NCI-H1092 (cell line): Measurements from ENCODE around the gene ADCK2.
"Not testable (repeated sequence)": the region's sequence is repeated elsewhere in the genome, so short reads cannot be mapped to it uniquely, and the experiment has no call there.

Source experiments
- DNase-seq: peaks from one replicate; lab custom pipeline; 2025; lab: John Stamatoyannopoulos, UW

The ADCK2 gene, protein sequence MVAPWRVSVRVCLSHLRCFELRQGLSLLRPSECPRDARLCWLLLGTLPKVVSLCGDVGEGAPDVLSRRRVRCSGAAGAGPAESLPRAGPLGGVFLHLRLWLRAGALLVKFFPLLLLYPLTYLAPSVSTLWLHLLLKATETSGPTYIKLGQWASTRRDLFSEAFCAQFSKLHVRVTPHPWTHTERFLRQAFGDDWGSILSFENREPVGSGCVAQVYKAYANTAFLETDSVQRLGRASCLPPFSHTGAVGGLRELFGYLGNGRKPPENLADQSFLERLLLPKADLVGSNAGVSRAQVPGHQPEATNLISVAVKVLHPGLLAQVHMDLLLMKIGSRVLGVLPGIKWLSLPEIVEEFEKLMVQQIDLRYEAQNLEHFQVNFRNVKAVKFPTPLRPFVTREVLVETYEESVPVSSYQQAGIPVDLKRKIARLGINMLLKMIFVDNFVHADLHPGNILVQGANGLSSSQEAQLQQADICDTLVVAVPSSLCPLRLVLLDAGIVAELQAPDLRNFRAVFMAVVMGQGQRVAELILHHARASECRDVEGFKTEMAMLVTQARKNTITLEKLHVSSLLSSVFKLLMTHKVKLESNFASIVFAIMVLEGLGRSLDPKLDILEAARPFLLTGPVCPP

DNA sequence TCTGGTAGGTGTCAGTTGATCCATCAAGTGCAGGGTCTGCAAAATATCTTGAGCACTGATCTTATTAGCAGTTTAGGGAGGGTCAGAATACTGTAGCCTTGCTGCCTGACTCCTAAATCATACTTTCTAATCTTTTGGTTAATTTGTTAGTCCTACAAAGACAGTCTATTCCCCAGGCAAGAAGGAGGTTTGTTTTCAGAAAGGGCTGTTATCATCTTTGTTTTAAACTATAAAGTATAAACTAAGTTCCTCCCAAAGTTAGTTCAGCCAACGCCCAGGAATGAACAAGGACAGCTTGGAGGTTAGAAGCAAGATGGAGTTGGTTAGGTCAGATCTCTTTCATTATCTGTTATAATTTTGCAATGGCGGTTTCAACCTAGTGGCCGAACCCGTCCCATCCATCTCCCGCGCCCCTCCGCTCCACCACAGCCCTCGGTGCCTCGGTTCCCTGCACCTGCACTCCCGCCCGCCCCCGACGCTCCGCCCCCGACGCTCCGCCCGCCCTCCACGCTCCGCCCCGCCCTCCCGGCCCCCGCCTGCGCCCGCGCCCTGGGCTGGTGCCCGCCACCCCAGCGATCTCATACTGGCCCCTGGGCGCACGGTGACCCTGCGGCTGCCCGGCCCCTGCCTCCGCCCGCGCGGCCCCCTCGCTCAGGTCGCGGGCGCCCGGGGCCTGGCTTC lies at the start of gene ADCK2:
Gene ADCK2, plus strand, starts transcription at position 564 of the 681 bp plus-strand sequence. CDS start 386 bp downstream, outside the sequence.
- DNase-seq: peak; percentile 51

DNA sequence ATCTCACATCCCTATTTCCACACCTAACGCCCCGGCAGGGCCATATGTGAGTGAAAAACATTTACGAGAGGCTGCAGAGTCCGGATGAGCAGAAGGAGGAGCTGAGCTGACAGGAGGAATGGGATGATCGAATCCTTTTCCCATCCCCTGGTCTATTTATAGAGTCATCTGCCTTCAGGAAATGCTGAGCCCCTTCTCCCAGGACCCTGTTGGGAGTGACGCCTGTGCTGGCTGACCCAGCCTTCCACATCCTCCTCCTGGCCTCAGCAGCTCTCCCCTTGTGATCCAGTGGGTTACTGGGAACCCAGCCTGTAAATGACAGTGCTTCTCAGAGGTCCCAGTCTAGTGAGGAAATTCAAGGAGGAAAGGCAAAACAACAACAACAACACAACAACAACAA lies 48.8 kb upstream of the ADCK2 start:
- DNase-seq: no peak

DNA sequence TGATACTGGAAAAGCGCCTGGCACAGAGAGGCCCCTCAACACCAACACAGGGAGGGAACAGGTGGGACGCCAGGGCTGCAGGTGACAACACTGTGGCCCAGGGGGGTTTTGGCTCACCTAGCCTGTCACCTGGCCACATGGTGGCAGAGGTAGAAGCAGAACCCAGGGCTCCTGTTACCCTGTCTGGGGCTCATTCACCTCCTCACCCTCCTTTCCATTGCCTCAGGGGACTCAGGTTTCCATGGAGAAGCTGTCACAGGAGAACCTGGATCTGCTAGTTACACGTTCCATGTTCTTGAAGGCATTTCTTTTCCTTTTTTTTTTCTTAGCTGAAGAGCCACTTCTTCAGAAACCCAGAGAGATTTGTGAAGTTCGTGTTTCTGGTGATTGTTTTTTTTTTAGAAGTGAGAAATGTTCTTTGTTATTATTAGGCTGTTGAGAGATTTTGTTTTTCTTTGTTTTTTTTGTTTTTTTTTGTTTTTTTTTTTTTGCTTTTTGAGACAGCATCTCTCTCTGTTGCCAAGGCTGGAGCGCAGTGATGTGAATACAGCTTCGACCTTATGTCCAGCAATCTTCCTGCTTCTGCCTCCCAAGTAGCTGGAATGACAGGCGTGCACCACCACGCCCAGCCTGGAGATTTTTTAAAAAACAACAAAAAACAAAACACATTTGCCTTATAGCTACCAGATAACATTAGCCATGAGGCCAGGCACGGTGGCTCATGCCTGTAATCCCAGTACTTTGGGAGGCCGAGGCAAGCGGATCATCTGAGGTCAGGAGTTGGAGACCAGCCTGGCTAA lies 48.2 kb upstream of the ADCK2 start:
- no peak for DNase-seq

DNA sequence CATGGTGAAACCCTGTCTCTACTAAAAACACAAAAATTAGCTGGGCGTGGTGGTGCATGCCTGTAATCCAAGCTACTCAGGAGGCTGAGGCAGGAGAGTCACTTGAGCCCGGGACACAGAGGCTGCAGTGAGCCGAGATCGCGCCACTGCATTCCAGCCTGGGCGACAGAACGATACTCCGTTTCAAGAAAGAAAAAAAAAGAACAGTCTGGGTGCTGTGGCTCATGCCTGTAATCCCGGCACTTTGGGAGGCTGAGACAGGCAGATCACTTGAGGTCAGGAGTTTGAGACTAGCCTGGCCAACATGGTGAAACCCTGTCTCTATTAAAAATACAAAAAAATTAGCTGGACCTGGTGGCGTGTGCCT lies 47.6 kb upstream of the ADCK2 start:
- not testable (repeated sequence) for DNase-seq

DNA sequence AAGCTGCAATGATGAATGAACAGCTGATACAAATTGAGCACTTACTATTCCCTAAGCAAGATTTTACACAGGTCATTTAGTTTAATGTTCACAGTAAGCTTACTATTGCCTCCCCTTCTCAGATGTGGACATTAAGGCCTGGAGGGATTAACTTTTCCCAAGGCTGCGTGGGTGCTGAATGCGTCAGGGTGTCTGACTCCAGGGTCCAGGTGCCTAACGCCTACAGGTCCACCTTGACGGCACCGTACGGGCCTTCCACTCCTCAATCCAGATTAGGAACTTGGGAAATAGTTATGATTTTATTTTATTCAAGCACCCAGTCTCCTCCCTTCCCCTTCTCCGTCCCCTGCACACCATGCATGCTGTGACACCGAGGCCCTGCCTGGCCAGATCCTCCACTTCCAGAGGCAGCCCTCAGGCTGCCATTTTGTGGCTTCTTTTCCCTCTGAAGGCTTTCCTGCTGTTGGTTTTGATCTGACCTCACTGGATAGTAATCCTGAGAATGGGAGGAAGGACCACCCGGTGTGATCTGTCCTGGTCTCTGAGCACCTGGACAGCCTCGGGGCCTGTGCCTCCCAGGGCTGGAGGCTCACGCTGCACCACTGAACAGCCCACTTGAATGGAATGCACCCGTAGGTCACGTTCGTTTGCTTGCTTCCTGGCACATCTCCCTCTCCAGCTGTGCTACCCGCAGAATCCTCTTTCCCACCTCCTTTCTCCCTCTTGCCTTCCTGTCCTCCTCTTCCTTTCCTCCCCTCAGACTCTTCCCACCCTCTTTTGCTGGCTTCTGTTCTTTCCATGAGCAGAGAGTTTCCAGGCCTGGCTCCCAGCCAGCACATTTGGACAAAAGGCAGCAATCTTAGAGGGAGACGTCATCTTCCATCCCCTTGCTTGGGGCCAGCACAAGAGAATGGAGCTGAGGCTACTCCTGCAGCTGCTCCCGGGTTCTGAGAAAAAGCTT lies 46.6 kb upstream of the ADCK2 start:
- DNase-seq: no peak

DNA sequence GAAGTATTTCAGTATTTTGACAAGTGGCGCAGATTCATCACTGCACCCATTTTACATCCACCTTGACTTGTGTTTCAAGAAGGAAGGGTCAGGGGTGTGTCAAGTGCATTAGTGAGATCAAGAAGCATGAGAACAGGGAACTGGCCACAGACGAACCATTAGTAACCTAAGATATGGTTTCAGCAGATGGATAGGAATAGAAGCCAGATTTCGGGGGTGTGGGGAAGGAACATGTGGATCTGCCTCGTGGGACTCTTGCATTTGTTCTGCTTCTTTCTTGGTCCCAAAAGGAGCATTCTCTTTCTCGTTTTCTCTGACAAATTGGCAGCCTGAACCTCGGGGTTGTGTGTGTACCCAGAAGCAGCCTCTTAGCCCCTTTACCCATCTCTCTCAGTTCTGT lies 41.7 kb upstream of the ADCK2 start:
- DNase-seq: no peak

DNA sequence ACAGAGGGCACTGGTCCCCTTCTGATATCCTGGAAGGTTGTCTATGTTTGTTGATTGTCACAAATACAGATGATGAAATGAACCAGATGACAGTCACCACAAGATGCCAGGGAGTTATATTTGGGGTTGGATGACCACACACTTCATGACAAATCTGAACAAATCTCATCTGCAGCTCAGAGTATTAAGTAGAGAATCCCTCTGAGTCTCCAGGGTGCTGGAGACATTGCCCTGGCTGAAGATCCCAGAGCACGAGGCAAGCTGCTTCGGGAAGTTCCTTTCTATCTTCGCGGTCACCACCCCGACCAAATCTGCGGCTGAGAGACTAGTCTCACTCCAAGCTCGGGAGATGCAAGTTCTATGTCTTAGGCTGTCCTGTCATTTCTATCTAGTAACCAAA lies 41.1 kb upstream of the ADCK2 start:
- DNase-seq: no peak

DNA sequence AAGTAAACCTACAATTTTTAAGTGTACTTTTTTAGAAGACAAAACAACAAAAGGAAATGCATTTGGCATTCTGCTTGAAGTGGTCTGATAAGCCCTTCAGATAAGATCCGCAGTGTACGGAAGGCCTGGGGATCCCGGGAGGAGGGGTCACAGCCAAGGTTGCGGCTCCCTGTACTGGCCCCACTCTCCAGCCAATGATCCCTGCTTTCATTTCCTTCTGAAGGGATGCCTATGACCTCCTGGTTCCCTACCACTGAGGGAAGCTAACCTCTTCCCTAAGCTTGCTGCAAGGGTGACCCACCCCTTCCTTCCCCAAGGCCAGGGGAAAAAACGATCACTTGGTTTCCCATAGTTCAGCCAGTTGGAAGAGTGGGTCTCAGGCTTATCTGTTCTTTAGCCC lies 37.4 kb upstream of the ADCK2 start:
- DNase-seq: no peak

DNA sequence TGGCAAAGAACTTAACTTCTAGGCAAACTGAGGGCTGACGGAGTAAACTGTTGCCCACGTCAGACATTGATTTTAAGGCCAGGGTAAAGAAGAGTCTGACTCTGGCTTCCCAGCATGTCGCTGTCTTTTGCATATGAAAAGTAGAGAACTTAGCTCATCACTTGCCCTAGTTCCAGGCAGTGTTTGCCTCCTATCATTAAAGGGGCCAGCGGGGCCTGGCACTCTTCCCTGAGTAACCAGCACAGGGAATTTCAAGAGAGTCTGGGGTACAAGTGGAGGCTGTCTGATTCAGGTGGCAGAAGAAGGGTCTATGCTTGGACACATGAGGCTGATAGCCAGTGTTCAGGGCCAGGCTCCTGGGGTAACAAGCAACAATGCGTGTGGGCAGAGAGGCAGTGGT lies 36.9 kb upstream of the ADCK2 start:
- DNase-seq: no peak

DNA sequence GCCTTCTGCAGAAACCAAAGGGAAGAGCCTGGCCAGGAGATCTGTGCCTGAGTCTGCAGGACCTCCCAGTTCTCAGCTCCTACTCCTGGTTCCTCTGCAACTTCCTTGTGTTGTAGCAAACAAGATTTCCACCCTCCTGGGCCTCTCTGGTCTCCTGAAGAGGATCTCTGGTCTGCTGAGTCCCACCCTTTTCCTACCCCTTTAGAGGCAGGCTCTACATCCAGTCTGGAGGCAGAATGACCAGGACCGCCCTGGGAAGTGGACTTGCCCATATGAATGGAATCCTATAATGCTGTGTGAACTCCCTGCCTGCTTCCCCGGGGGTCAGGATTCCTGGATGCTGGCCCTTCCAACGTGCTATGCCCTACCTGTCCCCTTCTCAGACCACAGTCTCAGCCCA lies 35.3 kb upstream of the ADCK2 start:
- DNase-seq: no peak

DNA sequence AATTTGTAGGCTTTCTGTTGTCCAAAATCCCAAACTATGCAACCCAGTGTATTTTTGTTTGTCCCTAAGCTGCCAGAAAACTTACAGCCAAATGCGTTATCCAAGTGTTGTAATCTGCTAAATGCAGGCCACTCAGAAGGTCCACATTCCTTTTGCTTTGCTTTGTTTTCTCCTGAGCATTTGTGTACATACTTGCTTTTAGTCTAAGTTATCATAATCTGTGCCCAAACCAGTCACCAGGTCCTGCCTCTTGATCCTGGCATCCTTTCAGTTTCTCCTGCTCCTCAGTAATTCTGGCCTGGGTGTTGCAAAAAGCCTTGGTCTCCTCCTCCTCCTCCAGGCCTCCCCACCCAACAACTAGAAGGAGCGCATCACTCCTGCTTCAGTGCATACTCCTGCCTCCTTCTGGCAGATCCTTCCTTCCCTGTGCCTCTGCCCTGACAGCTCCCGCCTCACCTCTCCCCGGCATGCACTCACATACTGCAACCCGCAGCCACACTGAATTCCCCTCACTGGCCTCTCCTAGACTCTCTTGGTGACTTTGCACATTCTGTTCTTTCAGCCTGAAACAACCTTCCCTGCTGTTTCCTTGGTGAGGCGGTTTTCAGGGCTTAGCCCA lies 34.5 kb upstream of the ADCK2 start:
- no peak for DNase-seq

DNA sequence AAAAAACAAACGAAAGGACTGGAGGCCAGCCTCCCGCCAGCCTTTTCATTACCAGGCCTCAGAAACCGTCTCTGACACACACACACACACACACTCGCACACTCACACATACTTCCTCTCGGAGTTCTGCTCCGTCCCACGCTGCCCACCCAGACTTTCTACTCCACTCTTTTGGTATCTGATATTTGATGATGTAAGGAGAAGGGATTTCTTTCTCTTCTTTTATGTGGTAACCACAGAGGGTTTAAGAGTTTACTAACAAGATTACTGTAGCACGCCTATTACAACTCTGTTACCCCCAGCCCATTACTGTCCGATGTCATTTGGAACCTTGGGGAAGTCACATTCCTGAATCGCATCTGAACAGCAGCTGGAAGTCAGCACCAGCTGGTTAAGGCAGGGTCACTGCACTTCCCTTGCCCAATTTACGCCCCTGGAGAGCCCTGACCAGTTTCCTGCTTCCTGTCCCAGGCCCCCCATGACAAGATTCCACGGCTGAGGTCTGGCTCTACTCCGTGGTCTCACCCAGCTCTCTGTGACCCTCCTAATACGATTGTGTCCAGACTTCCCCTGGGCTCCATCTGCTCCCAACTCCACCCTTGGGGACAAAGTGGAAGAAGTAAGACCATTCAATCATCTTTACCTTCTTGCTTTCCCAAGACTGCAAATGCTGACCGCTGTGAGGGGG lies 33.2 kb upstream of the ADCK2 start:
- no peak for DNase-seq

DNA sequence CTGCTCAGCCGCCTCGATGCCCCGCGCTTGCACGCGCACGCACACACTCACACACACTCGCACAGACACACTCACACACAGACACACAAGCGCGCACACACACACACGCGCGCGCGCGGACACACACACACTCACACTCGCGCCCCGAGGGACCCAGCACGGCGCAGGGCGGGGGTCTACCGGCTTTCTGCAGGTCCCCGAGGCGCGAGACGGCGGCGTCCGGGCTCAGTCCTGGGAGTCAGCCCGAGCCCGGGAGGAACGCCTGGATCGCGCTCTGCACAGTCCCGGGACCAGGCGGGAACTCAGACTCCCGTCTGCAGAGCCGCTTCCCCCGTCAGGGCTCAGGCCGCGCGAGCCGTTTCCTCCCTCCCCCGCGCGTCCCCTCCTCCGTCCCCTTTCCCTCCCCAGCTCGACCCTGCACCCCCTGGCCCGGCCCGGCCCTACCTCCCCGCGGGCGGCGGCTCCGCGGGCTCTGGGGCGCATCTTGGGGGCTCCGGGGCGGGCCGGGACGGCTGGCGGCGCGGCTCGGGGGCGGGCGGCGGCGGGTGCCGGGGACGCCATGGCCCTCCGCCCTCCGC lies 32.6 kb upstream of the ADCK2 start:
- peak; percentile 16 for DNase-seq

DNA sequence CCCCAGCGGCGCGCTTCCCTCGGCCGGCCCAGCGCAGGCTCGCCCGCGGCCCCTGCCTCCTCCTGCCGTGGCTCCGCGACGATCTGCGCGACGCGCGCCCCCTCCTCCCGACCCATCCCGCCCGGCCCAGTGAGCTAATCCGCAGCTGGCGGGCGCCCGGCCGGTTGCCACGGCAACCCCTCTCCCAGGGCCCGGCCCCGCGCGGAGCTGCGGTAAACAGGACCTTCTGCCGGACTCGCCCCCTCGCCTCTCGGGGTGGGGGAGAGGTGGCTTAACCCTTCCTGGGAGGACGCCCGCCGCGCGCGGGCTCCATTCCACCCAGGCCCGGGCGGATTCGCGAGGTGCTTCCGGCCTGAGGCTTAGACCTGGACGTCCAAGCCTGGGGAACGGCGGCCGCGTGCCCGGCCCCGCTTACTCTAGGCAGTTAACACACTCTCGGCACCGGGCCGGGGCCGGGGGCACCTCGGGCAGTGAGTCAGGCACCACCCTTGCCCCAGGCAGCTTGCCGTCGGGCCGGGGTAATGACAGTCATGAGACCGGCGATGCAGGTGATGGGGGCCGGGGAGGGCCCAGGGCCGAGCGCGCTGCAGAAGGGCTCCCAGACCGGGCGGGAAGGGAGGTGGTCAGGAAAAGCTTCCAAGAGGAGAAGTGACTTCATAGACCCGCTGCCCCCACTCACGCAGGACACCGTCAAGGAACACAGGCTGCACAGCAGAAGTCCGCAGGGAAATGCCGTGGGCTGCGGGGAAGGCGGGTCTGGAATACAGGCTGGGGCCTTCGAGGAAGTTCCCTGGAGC lies 31.8 kb upstream of the ADCK2 start, which contains the start of gene DENND2A:
Gene DENND2A, minus strand, starts transcription at position 87 of the 797 bp plus-strand sequence. CDS start 38,416 bp downstream, outside the sequence.
- DNase-seq: peak; percentile 79

DNA sequence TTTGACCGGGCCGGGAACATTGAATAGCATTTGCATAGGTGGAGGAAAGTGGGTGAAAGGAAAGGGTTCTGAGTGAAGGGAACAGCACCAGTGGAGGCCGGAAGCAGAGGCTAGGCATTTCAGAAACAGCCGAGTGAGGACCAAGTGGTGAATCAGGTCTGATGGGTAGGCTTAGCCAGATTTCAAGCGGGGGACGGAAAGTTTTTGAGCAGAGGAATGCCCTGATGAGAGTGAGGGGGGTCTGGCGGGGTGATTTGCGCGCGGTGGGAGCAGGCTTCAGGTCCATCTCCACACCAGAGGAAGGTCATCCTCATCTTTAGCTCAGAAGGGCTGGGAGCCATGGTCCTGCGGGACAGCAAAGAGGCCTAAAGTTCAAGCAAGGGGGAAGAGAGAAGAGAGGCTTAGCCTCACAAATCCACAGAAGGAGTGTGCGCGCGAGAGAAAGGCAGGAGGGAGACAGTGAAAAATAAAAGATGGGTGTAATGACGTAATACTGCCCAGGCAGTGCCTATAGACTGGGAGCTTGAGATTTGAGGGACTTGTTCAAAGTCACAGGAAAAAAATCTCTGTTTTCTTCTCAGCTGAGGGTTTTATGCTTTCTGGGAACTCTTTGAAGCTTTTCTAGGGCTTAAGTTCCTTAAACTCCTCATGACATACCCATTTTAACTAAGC lies 31.1 kb upstream of the ADCK2 start:
- DNase-seq: no peak

DNA sequence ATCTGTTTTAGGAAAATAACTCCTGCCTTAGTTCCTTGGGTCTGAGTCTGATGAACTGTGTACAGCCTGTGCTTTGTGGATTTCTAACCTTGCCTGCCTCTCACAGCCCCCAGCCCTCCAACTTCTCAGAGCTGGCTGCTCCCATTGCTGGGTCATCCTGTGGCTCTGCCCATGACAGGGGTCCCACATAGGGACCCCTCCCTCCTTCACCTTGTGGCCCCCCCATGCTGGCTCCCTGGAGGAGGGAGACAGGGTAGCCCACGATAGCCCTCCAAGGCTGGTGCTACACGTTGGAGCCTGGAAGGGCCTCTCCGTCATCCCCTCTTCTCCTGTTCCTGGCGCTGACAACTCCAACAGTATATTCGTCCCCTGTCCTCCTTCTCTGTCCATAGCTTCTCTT lies 29.3 kb upstream of the ADCK2 start:
- no peak for DNase-seq

DNA sequence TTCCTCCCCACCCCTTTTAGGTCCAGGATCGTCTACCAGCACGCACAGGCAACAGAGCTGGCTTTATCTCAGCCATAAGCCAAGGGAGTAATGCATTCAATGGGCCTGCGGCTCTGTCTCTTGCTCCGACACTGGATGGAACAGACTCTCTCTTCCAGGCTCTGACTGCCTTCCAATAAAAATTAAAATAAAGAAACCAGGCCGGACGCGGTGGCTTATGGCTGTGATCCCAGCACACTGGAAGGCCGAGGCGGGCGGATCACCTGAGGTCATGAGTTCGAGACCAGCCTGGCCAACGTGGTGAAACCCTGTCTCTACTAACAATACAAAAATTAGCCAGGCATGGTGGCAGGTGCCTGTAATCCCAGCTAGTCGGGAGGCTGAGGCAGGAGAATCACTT lies 28.0 kb upstream of the ADCK2 start:
- not testable (repeated sequence) for DNase-seq
